ENCODE results near the gene POLR3A.

Gene POLR3A

GRCh38 chr10:77967611-77968022, 61.7 kb downstream of the POLR3A start:
- Histone ChIP-seq H3K79me2 (ENCODE audit: control insufficient read depth, insufficient read depth, low read length) (no peaks in the 10 kb centered on the region), H4K8ac (ENCODE audit: low read depth, low read length) (no peak overlapping the region), H3K36me3 (ENCODE audit: control insufficient read depth, insufficient read depth, low read length) (no peaks in the 10 kb centered on the region), H3K18ac (ENCODE audit: low read length) (no peak overlapping the region), H3K27ac (ENCODE audit: low read depth, low read length) (no peak overlapping the region), H3K27me3 (ENCODE audit: insufficient read depth, low read length, poor library complexity) (no peaks in the 10 kb centered on the region), H3K4me3 (ENCODE audit: low read length) (no peak overlapping the region), H3K23ac (ENCODE audit: low read length) (no peak overlapping the region), H3K56ac (ENCODE audit: low read length) (no peak overlapping the region), H2BK5ac (ENCODE audit: low read length) (no peak overlapping the region), H3K4me2 (ENCODE audit: low read length) (no peak overlapping the region), H3K4me1 (ENCODE audit: control insufficient read depth, low read depth, low read length) (peaks cover 5% of the 10 kb centered on the region), H2BK15ac (replicated peaks; ENCODE audit: low read depth) (no peak overlapping the region), H3K9ac (ENCODE audit: low read length) (no peak overlapping the region), H2AK5ac (ENCODE audit: low read length) (no peak overlapping the region), H3K79me1 (ENCODE audit: low read length) (no peaks in the 10 kb centered on the region), H3K4ac (ENCODE audit: low read depth, low read length) (no peak overlapping the region), H2BK120ac (ENCODE audit: low read depth, low read length) (no peak overlapping the region), H4K5ac (ENCODE audit: low read length) (no peak overlapping the region)
- peak; percentile 72 for DNase-seq
- no CpG with 5 or more reads among the region's 8 CpGs for WGBS (ENCODE audit: extremely low coverage, insufficient coverage, low lambda C conversion rate)

GRCh38 chr10:77965294-77965693, 64.0 kb downstream of the POLR3A start:
- Histone ChIP-seq H3K4me1 (ENCODE audit: control insufficient read depth, low read depth, low read length) (no peaks in the 10 kb centered on the region), H2BK120ac (ENCODE audit: low read depth, low read length) (no peak overlapping the region), H4K8ac (ENCODE audit: low read depth, low read length) (no peak overlapping the region), H3K4me3 (ENCODE audit: low read length) (no peak overlapping the region), H3K23ac (ENCODE audit: low read length) (no peak overlapping the region), H3K27me3 (ENCODE audit: insufficient read depth, low read length, poor library complexity) (no peaks in the 10 kb centered on the region), H3K18ac (ENCODE audit: low read length) (no peak overlapping the region), H2BK5ac (ENCODE audit: low read length) (no peak overlapping the region), H3K79me1 (ENCODE audit: low read length) (no peaks in the 10 kb centered on the region), H3K4me2 (ENCODE audit: low read length) (no peak overlapping the region), H3K56ac (ENCODE audit: low read length) (no peak overlapping the region), H3K36me3 (ENCODE audit: control insufficient read depth, insufficient read depth, low read length) (no peaks in the 10 kb centered on the region), H3K4ac (ENCODE audit: low read depth, low read length) (no peak overlapping the region), H3K79me2 (ENCODE audit: control insufficient read depth, insufficient read depth, low read length) (no peaks in the 10 kb centered on the region), H4K5ac (ENCODE audit: low read length) (no peak overlapping the region), H2BK15ac (replicated peaks; ENCODE audit: low read depth) (no peak overlapping the region), H3K27ac (ENCODE audit: low read depth, low read length) (no peak overlapping the region), H3K9ac (ENCODE audit: low read length) (no peak overlapping the region), H2AK5ac (ENCODE audit: low read length) (no peak overlapping the region)
- no peak for DNase-seq
- WGBS (ENCODE audit: extremely low coverage, insufficient coverage, low lambda C conversion rate), result no CpG with 5 or more reads among the region's 5 CpGs

GRCh38 chr10:77964811-77965210, 64.5 kb downstream of the POLR3A start:
- no CpG with 5 or more reads among the region's 1 CpG for WGBS (ENCODE audit: extremely low coverage, insufficient coverage, low lambda C conversion rate)
- Histone ChIP-seq H3K79me2 (ENCODE audit: control insufficient read depth, insufficient read depth, low read length) (no peaks in the 10 kb centered on the region), H3K27ac (ENCODE audit: low read depth, low read length) (no peak overlapping the region), H3K79me1 (ENCODE audit: low read length) (no peaks in the 10 kb centered on the region), H4K8ac (ENCODE audit: low read depth, low read length) (no peak overlapping the region), H3K4ac (ENCODE audit: low read depth, low read length) (no peak overlapping the region), H3K23ac (ENCODE audit: low read length) (no peak overlapping the region), H2BK5ac (ENCODE audit: low read length) (no peak overlapping the region), H2BK120ac (ENCODE audit: low read depth, low read length) (no peak overlapping the region), H3K27me3 (ENCODE audit: insufficient read depth, low read length, poor library complexity) (no peaks in the 10 kb centered on the region), H3K56ac (ENCODE audit: low read length) (no peak overlapping the region), H2AK5ac (ENCODE audit: low read length) (no peak overlapping the region), H2BK15ac (replicated peaks; ENCODE audit: low read depth) (no peak overlapping the region), H3K4me1 (ENCODE audit: control insufficient read depth, low read depth, low read length) (no peaks in the 10 kb centered on the region), H3K4me3 (ENCODE audit: low read length) (no peak overlapping the region), H3K18ac (ENCODE audit: low read length) (no peak overlapping the region), H3K36me3 (ENCODE audit: control insufficient read depth, insufficient read depth, low read length) (no peaks in the 10 kb centered on the region), H3K9ac (ENCODE audit: low read length) (no peak overlapping the region), H3K4me2 (ENCODE audit: low read length) (no peak overlapping the region), H4K5ac (ENCODE audit: low read length) (no peak overlapping the region)
- no peak for DNase-seq

GRCh38 chr10:77963901-77964300, 65.4 kb downstream of the POLR3A start:
- H2BK5ac ChIP-seq (ENCODE audit: low read length), result no peak overlapping the region
- no peaks in the 10 kb centered on the region for H3K79me2 ChIP-seq (ENCODE audit: control insufficient read depth, insufficient read depth, low read length)
- no peak overlapping the region for H2AK5ac ChIP-seq (ENCODE audit: low read length)
- H3K18ac ChIP-seq (ENCODE audit: low read length), result no peak overlapping the region
- WGBS (ENCODE audit: extremely low coverage, insufficient coverage, low lambda C conversion rate), result no CpG with 5 or more reads among the region's 7 CpGs
- no peaks in the 10 kb centered on the region for H3K4me1 ChIP-seq (ENCODE audit: control insufficient read depth, low read depth, low read length)
- no peak overlapping the region for H2BK120ac ChIP-seq (ENCODE audit: low read depth, low read length)
- no peaks in the 10 kb centered on the region for H3K36me3 ChIP-seq (ENCODE audit: control insufficient read depth, insufficient read depth, low read length)
- no peak overlapping the region for H2BK15ac ChIP-seq (replicated peaks; ENCODE audit: low read depth)
- H3K4ac ChIP-seq (ENCODE audit: low read depth, low read length), result no peak overlapping the region
- no peak overlapping the region for H3K9ac ChIP-seq (ENCODE audit: low read length)
- H3K27me3 ChIP-seq (ENCODE audit: insufficient read depth, low read length, poor library complexity), result no peaks in the 10 kb centered on the region
- H4K8ac ChIP-seq (ENCODE audit: low read depth, low read length), result no peak overlapping the region
- no peaks in the 10 kb centered on the region for H3K79me1 ChIP-seq (ENCODE audit: low read length)
- no peak overlapping the region for H3K4me2 ChIP-seq (ENCODE audit: low read length)
- H3K23ac ChIP-seq (ENCODE audit: low read length), result no peak overlapping the region
- H3K27ac ChIP-seq (ENCODE audit: low read depth, low read length), result no peak overlapping the region
- H3K56ac ChIP-seq (ENCODE audit: low read length), result no peak overlapping the region
- DNase-seq, result no peak
- H3K4me3 ChIP-seq (ENCODE audit: low read length), result no peak overlapping the region
- H4K5ac ChIP-seq (ENCODE audit: low read length), result no peak overlapping the region

GRCh38 chr10:77962350-77963146, 66.8 kb downstream of the POLR3A start:
- Histone ChIP-seq H3K4me1 (ENCODE audit: control insufficient read depth, low read depth, low read length) (no peaks in the 10 kb centered on the region), H2BK15ac (replicated peaks; ENCODE audit: low read depth) (peak overlapping the region; percentile 0), H2BK120ac (ENCODE audit: low read depth, low read length) (no peak overlapping the region), H3K79me2 (ENCODE audit: control insufficient read depth, insufficient read depth, low read length) (no peaks in the 10 kb centered on the region), H3K27ac (ENCODE audit: low read depth, low read length) (no peak overlapping the region), H3K23ac (ENCODE audit: low read length) (no peak overlapping the region), H3K9ac (ENCODE audit: low read length) (no peak overlapping the region), H4K5ac (ENCODE audit: low read length) (no peak overlapping the region), H2AK5ac (ENCODE audit: low read length) (no peak overlapping the region), H3K27me3 (ENCODE audit: insufficient read depth, low read length, poor library complexity) (no peaks in the 10 kb centered on the region), H3K56ac (ENCODE audit: low read length) (no peak overlapping the region), H3K4me2 (ENCODE audit: low read length) (no peak overlapping the region), H3K4me3 (ENCODE audit: low read length) (no peak overlapping the region), H3K18ac (ENCODE audit: low read length) (no peak overlapping the region), H4K8ac (ENCODE audit: low read depth, low read length) (no peak overlapping the region), H3K4ac (ENCODE audit: low read depth, low read length) (no peak overlapping the region), H3K36me3 (ENCODE audit: control insufficient read depth, insufficient read depth, low read length) (no peaks in the 10 kb centered on the region), H2BK5ac (ENCODE audit: low read length) (no peak overlapping the region), H3K79me1 (ENCODE audit: low read length) (no peaks in the 10 kb centered on the region)
- WGBS (ENCODE audit: extremely low coverage, insufficient coverage, low lambda C conversion rate), result no CpG with 5 or more reads among the region's 7 CpGs
- no peak for DNase-seq

- no peaks in the 10 kb centered on the region for H3K36me3 ChIP-seq (ENCODE audit: control insufficient read depth, insufficient read depth, low read length)
- H3K27ac ChIP-seq (ENCODE audit: low read depth, low read length), result no peak overlapping the region
- H3K79me1 ChIP-seq (ENCODE audit: low read length), result no peaks in the 10 kb centered on the region
- no peaks in the 10 kb centered on the region for H3K27me3 ChIP-seq (ENCODE audit: insufficient read depth, low read length, poor library complexity)
- no peak overlapping the region for H2BK15ac ChIP-seq (replicated peaks; ENCODE audit: low read depth)
- no CpG with 5 or more reads among the region's 6 CpGs for WGBS (ENCODE audit: extremely low coverage, insufficient coverage, low lambda C conversion rate)
- no peak overlapping the region for H2AK5ac ChIP-seq (ENCODE audit: low read length)
- no peak overlapping the region for H3K4ac ChIP-seq (ENCODE audit: low read depth, low read length)
- no peaks in the 10 kb centered on the region for H3K4me1 ChIP-seq (ENCODE audit: control insufficient read depth, low read depth, low read length)
- no peak overlapping the region for H3K56ac ChIP-seq (ENCODE audit: low read length)
- no peak overlapping the region for H2BK120ac ChIP-seq (ENCODE audit: low read depth, low read length)
- H4K5ac ChIP-seq (ENCODE audit: low read length), result no peak overlapping the region
- no peak overlapping the region for H3K9ac ChIP-seq (ENCODE audit: low read length)
- no peak overlapping the region for H3K23ac ChIP-seq (ENCODE audit: low read length)
- H4K8ac ChIP-seq (ENCODE audit: low read depth, low read length), result no peak overlapping the region
- H3K79me2 ChIP-seq (ENCODE audit: control insufficient read depth, insufficient read depth, low read length), result no peaks in the 10 kb centered on the region
- H3K4me2 ChIP-seq (ENCODE audit: low read length), result no peak overlapping the region
- no peak overlapping the region for H3K4me3 ChIP-seq (ENCODE audit: low read length)
- no peak overlapping the region for H2BK5ac ChIP-seq (ENCODE audit: low read length)
- no peak for DNase-seq
- H3K18ac ChIP-seq (ENCODE audit: low read length), result no peak overlapping the region
Observed at GRCh38 chr10:77961668-77962067, 67.6 kb downstream of the POLR3A start.
